Measurements from ENCODE around the gene VIP.
"Not testable (repeated sequence)": the region's sequence is repeated elsewhere in the genome, so short reads cannot be mapped to it uniquely, and the experiment has no call there.

VIP gene

GRCh38 chr6:152750694-152751093 lies at the start of gene VIP:
TSS of gene VIP (plus strand) at chr6:152750797. CDS start at chr6:152752178, 1,381 bp downstream.
- no peak for DNase-seq

GRCh38 chr6:152701081-152701862 lies 49.3 kb upstream of the VIP start:
- DNase-seq: no peak

DNA sequence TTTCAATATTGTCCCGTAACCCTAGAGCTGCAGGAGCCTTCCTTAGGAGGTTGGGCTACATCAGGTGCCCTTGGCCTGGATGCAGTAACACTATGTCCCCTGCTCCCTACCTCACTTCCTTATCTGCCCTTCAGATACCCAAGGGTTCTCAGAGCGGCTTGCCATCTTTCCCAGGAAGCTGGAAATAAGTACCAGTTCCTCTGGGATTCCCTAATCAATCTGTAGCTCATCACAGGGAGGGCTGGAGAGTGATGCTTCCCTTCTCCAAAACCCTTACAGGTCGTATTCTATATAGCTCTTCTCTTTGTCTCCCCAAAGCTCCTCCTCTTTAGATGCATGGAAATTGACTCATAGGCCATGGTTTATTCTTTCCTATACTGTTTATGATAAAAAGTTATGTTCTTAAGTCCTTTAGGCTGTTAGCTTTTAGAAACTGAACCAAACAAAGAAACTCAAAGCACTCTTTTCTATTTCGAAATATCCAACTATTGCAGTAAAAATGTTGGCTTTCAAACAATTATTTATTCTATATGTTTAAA lies 48.7 kb upstream of the VIP start:
- DNase-seq: no peak

GRCh38 chr6:152703750-152704149 lies 46.8 kb upstream of the VIP start:
- DNase-seq: not testable (repeated sequence)

DNA sequence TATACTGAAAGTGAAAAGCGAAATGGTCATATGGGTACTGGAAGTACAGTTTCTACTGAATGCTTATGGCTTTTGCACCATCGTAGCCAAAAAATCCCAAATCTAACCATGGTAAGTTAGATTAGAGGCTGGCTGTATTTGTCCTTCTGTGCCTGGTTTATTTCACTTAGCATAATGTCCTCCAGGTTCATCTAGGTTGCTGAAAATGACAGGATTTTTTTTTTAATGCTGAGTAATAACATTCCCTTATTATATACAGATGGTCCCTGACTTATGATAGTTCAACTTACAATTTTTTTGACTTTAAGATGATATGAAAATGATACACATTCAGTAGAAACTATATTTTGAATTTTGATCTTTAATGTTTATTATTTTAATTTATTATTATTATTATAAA lies 45.3 kb upstream of the VIP start:
- no peak for DNase-seq

- no peak for DNase-seq
Observed at GRCh38 chr6:152716322-152716721, 34.3 kb upstream of the VIP start.

- DNase-seq: no peak
Observed at GRCh38 chr6:152720974-152721373, 29.6 kb upstream of the VIP start.

GRCh38 chr6:152721956-152722355 lies 28.6 kb upstream of the VIP start:
- no peak for DNase-seq

DNA sequence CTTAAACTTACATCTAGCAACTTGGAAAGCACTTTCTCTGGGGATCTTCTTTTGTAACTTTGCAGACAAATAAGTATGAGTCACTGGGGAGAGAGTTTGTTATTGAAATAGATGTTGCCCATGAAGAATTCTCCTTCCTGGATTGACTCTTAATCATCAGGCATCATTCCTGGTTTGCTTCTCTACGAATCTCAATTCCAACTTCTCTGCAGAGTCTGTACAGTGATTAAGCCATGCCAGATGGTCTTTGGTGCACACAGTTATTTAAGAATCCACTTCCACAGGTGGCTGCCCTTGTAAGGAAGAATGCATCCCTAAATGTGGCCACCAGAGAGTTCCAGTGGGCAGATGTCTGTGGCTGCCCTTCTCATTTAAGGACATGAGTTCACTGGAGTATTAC lies 27.2 kb upstream of the VIP start:
- DNase-seq: no peak

GRCh38 chr6:152726313-152726712 lies 24.3 kb upstream of the VIP start:
- DNase-seq: no peak

- no peak for DNase-seq
Observed at GRCh38 chr6:152727507-152727906, 23.1 kb upstream of the VIP start.

- no peak for DNase-seq
Observed at GRCh38 chr6:152734630-152735029, 16.0 kb upstream of the VIP start.

DNA sequence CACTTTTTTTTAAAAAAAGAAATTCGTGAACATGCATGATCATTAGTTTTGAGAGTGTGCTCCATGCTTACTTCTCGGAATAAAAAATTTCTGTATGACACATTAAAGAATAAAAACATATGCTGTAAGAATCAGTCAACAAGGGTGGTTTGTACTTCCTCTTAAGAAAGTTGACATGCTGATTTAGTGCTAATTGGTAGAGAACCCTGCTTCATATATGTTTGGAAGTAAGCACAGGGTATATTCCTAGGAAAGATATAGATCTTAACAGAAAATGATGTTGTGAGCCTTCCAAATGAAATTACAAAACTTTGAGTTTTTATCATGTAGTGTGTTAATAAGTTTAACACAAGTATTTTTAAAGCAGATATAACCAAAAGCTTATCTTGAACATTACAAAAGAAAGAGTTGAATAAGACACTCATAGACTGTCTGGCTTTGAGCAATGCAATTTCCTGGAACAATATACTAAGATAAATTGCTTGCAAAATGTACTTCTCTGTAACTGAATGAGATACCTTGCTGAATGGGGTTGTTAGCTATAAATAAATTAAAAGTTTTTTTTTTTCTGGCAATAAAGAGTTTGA lies 13.8 kb upstream of the VIP start:
- DNase-seq: no peak

DNA sequence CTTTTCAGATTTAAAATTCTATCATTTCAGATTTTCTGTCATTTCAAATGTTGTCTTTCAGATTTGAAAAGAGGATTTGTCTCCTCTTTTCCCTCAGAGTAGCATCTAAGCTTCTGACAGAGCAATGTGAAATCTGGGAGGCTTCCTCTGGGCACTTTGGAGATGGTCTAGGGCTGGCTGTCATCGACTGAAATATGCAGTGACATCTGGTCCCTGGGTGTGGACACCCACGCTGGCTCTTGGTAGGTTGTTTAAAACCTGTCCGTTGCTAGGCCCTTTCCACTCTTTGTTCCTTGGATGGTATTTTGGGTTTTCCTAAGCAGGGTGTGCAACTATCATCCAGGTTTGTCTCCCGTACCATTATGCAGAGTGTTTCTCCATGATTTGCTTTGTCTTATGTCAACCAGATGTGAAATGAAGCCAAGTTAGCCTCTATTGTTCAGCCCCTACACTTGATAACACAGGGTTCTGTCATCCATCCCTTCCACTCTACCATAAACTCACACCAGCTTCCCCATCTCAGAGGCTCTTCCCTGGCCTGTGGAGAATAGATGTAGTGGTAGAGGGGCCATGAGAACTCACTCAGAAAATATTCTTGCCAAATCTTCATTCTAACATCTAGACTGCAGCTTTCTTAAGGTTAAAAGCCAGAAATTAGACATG lies 5.0 kb upstream of the VIP start:
- no peak for DNase-seq

DNA sequence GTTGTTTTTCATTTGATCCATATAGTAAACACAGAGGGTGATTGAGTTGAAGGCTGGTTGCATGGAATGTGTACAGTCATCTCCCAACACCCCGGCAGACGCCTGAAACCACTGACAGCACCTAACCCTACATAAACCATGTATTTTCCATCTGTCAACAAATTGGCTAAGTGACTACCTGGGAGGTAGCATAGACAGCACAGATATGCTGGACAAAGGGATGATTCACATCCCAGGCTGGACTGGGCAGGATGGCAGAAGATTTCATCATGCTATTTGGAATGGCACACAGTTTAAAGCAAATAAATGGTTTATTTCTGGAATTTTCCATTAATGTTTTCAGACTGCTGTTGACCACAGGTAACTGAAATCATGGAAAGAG lies 4.4 kb upstream of the VIP start:
- no peak for DNase-seq

- no peak for DNase-seq
Observed at GRCh38 chr6:152748843-152749242, 1.8 kb upstream of the VIP start.

GRCh38 chr6:152749336-152749735 lies 1.3 kb upstream of the VIP start:
- DNase-seq: no peak

- DNase-seq: no peak
Observed at GRCh38 chr6:152765331-152765730, 14.7 kb downstream of the VIP start.

DNA sequence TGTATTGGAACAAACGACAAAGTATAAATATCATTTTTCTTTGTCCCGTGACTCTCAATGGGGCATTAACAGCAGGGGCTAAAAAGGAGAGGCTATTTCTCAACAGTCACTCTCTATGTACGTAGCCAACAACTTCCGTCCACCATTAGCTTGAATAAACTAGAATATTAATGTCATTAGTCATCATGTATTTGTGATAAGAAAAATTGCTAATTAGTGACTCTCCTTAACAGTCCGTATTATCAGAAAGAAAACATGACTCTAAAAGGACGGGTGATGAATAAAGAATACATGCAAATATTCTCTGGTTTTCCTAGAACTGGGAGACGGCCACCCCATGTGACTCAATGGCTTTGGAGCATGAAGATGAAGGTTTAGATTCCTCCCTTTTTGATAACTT lies 18.6 kb downstream of the VIP start:
- DNase-seq: no peak

DNA sequence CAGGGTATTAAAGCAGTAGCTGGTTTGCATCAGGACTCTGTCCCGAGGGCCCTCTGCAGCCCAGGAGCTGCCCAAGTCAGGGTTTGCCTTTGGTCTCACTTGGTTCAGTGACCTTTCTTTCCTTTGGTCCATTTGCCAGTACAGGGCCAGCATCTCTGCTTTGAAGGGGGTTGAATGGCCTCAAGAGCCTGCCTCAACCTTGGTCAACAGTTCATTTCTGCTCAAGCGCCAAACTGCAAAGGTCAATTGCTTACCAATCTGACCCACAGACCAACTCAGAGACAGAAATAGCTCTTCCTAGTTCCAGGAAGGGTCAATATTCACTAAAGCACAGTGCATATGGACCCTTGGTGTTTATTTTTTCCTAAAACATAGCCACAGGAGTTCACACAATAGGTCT lies 19.4 kb downstream of the VIP start:
- no peak for DNase-seq

DNA sequence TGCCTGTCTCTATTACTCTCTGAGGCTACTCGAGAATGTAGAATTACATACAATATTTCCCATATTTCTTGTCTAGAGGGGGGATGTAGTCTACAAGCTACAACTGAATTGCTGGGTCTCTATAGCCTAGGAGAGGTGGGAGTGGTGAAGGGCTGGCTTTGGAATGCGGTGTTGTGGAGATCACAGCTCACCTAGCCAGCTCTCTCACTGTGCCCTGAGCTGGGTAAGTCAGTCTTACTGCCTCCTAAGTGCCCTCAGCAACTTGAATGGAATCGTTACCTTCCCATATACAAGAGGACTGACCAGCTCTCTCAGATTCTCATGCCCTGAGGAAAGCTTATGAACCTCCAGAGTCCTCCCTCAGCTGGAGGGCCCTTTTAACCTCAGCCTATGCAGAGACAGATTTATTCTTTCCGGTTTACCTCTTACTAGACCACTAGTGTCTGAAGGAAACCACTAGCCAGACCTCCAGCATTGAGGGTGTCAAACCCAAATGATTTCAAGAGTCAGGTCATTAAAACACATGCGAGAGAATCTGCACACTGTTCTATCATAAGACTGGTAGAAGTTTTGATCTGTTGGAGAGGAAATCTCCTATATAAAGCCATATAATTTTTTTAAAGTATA lies 20.6 kb downstream of the VIP start:
- DNase-seq: no peak

DNA sequence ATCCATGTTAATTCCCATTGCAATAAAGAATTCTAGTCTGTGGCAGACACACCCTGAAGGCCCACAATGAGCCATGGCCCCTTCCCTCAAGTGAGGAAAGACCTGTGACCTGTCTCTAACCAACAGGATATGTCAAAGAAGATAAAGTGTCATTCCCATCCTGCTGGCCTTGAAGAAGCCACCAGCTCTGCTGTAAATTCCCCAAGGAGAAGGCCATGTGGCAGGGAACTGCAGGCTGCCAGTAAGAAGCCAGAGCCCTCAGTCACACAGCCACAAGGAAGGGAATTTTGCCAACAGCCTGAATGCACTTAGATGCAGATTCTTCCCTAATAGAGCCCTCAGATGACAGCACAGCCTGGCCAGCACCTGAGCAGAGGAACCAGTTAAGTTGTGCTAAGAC lies 24.8 kb downstream of the VIP start:
- DNase-seq: no peak

DNA sequence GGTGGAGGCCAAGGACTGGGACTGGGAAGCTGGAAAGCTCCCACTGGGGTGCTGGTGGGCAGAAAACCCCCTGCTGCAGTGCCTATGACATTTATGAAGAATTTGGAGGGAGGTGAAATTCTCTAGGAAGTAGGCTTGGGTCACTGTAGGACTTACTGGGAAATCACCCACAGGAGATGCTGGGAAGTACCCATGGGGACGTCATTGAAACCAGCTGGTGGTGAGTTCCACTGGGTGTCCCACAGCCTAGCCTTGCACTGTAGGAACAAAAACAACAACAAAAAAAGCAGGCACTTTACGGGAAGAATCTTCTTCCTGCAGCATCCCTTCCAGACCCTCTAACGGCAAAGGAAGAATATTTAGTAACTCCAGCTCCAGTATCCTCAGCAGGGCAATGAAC lies 26.2 kb downstream of the VIP start:
- no peak for DNase-seq
